ENCODE results near the gene RNF149. TPM values are rescaled to one million over a fixed set of nuclear protein-coding genes. Genes with fewer than 3 reads are reported as not detected.

The RNF149 gene
- 46.6 and 47.9 TPM in 2 replicates for total RNA-seq

GRCh38 chr2:101308432-101309210, at the start of gene RNF149:
RNF149 (minus strand) TSS chr2:101308701; CDS start chr2:101308588, 113 bp downstream.

GRCh38 chr2:101252408-101253012, 56.0 kb downstream of the RNF149 start, which contains the start of gene CNOT11:
CNOT11 (plus strand) TSS chr2:101252886; CDS start chr2:101252965, 79 bp downstream.

Small RNA genes lying within 50 kb of the gene (small RNA-seq; reads per million reads assigned to genes)
- 0.35 reads per million, percentile 12 among the genes with 10 or more reads in this experiment for gene MIR5696
- gene SNORD89 = 28.2 reads per million, percentile 97 among the genes with 10 or more reads in this experiment

Other genes with a start within 250 kb of the RNF149 start
- 3.1 and 11.4 TPM in 2 replicates for gene TBC1D8, start 157.3 kb downstream of the RNF149 start, total RNA-seq
- 45.9 and 98.1 TPM in 2 replicates for gene CNOT11, start 55.8 kb downstream of the RNF149 start, total RNA-seq
- not detected in 2 replicates for gene CREG2, start 78.8 kb upstream of the RNF149 start, total RNA-seq
- gene RFX8, start 166.4 kb upstream of the RNF149 start, total RNA-seq = 0.39 TPM in 1 of 2 replicates, not detected in the other